ENCODE results near the gene NCBP2L.

DNA sequence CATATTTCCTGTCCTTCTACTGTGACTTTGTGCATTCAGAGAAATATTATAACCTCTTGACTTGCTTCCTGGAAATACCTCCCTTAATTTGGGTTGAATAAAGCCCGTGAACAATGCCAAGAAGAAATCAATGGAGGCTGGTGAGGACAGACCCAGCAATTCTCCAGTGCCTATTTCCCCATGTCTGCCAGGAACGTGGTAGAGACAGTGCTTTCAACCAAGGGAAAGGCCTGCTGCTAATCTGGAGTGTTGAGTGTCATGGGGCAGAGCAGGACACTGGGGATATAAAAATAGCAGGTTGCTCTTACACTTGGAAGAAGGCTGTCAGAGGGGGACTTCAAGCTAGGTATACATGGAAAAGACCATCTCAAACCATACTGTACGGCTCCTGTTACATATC lies 21.8 kb upstream of the NCBP2L start:
- TF ChIP-seq, protein P1, sequence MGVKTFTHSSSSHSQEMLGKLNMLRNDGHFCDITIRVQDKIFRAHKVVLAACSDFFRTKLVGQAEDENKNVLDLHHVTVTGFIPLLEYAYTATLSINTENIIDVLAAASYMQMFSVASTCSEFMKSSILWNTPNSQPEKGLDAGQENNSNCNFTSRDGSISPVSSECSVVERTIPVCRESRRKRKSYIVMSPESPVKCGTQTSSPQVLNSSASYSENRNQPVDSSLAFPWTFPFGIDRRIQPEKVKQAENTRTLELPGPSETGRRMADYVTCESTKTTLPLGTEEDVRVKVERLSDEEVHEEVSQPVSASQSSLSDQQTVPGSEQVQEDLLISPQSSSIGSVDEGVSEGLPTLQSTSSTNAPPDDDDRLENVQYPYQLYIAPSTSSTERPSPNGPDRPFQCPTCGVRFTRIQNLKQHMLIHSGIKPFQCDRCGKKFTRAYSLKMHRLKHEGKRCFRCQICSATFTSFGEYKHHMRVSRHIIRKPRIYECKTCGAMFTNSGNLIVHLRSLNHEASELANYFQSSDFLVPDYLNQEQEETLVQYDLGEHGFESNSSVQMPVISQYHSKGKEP (tag by site-specific recombination; IDR thresholded peaks at IDR 0.05): no peak
- TF ChIP-seq, protein P2, sequence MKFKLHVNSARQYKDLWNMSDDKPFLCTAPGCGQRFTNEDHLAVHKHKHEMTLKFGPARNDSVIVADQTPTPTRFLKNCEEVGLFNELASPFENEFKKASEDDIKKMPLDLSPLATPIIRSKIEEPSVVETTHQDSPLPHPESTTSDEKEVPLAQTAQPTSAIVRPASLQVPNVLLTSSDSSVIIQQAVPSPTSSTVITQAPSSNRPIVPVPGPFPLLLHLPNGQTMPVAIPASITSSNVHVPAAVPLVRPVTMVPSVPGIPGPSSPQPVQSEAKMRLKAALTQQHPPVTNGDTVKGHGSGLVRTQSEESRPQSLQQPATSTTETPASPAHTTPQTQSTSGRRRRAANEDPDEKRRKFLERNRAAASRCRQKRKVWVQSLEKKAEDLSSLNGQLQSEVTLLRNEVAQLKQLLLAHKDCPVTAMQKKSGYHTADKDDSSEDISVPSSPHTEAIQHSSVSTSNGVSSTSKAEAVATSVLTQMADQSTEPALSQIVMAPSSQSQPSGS (tag by site-specific recombination; IDR thresholded peaks at IDR 0.05; ENCODE audit: low read depth): no peak
- no peak for TF ChIP-seq CTCF (tag by site-specific recombination; IDR thresholded peaks at IDR 0.05)
- TF ChIP-seq ZSCAN18 (tag by site-specific recombination; IDR thresholded peaks at IDR 0.05): no peak
- TF ChIP-seq, protein P3, sequence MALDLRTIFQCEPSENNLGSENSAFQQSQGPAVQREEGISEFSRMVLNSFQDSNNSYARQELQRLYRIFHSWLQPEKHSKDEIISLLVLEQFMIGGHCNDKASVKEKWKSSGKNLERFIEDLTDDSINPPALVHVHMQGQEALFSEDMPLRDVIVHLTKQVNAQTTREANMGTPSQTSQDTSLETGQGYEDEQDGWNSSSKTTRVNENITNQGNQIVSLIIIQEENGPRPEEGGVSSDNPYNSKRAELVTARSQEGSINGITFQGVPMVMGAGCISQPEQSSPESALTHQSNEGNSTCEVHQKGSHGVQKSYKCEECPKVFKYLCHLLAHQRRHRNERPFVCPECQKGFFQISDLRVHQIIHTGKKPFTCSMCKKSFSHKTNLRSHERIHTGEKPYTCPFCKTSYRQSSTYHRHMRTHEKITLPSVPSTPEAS (tag by site-specific recombination; IDR thresholded peaks at IDR 0.05): no peak
- TF ChIP-seq WT1 (tag by site-specific recombination; IDR thresholded peaks at IDR 0.05): no peak
- TF ChIP-seq ZBTB20 (tag by site-specific recombination; IDR thresholded peaks at IDR 0.05): no peak
- TF ChIP-seq ZNF132 (tag by site-specific recombination; IDR thresholded peaks at IDR 0.05; ENCODE audit: borderline replicate concordance): no peak
- TF ChIP-seq ZNF19 (tag by site-specific recombination; IDR thresholded peaks at IDR 0.05; ENCODE audit: low read depth): no peak
